Gastroesophageal sphincter (tissue), 3 donors: ENCODE data around the gene CD2.

ENCODE experiments used
- CTCF ChIP-seq, 4 experiments: fragments of 200-600 bp in 2 of 4; fragments of 450-650 bp in 2 of 4; sonication (generic) in 1 of 4; IDR thresholded peaks; one replicate each; pipeline ENCODE4 v1.5.1; 2017 to 2019; ENCODE audit warnings: antibody characterized with exemption in 4 of 4, mild to moderate bottlenecking in 2 of 4, moderate library complexity in 2 of 4
- EP300 ChIP-seq: sonication (generic); formaldehyde crosslinking; IDR thresholded peaks from one replicate; pipeline ENCODE4 v1.6.1; 2017; ENCODE audit warnings: antibody characterized with exemption, mild to moderate bottlenecking
- POLR2A ChIP-seq, 2 donors: fragments of 450-650 bp; IDR thresholded peaks; one replicate each; pipeline ENCODE4 v1.6.1; 2017; ENCODE audit warnings: antibody characterized with exemption in 2 of 2, mild to moderate bottlenecking in 2 of 2, moderate library complexity in 1 of 2
- POLR2AphosphoS5 ChIP-seq: sonication (generic); formaldehyde crosslinking; IDR thresholded peaks from one replicate; pipeline ENCODE4 v1.6.1; 2017; ENCODE audit warnings: antibody characterized with exemption

GRCh38 chr1:116726872-116727820 is 27.1 kb upstream of the CD2 start:
- TF ChIP-seq POLR2A (IDR thresholded peaks at IDR 0.05), result no peak
- TF ChIP-seq CTCF (IDR thresholded peaks at IDR 0.05), result no peak
- no peak for TF ChIP-seq POLR2AphosphoS5
- TF ChIP-seq EP300, result no peak
